ENCODE data around the gene CCNYL1. TPM values are rescaled to one million over a fixed set of nuclear protein-coding genes. Genes with fewer than 3 reads are reported as not detected.

The CCNYL1 gene
- total RNA-seq, 6 donors from 2014 or later, result 10.9 to 27.0 (median 19.2) TPM

GRCh38 chr2:207770602-207771404 lies 59.4 kb downstream of the CCNYL1 start:
- Histone ChIP-seq H3K27me3 (no peaks in the 10 kb centered on the region), H3K36me3 (peaks cover 0 to 11% (median 5%) of the 10 kb centered on the region in 4 donors), H3K27ac (peak overlapping the region; percentile 87 to 96 (median 92)), H3K4me1 (peaks cover 23 to 43% (median 34%) of the 10 kb centered on the region in 4 donors), H3K9me3 (no peaks in the 10 kb centered on the region), H3K4me3 (peak overlapping the region; percentile 46 to 93 (median 86))
- ATAC-seq (ENCODE audit: low FRiP score in 2 of 2) (no peak), DNase-seq (peak; percentile 31 to 88)
- 16 to 28% methylated on average over 43 to 49 of the region's 50 CpGs for WGBS, 2 donors
- TF ChIP-seq CTCF (IDR thresholded peaks at IDR 0.05) (peak in 1 of 6 experiments; percentile 30), POLR2AphosphoS5 (IDR thresholded peaks at IDR 0.05) (no peak), EP300 (IDR thresholded peaks at IDR 0.05) (no peak), POLR2A (IDR thresholded peaks at IDR 0.05) (peak in 1 of 4 donors; percentile 11)

- Histone ChIP-seq H3K9me3 (no peaks in the 10 kb centered on the region), H3K4me3 (peak overlapping the region in 3 of 4 donors; percentile 81 to 93 (median 90)), H3K4me1 (peaks cover 23 to 42% (median 33%) of the 10 kb centered on the region in 4 donors), H3K27me3 (no peaks in the 10 kb centered on the region), H3K36me3 (peaks cover 0 to 11% (median 5%) of the 10 kb centered on the region in 4 donors), H3K27ac (peak overlapping the region; percentile 10 to 96 (median 92))
- 57 to 73% methylated on average over 14 of the region's 14 CpGs for WGBS, 2 donors
- no peak for DNase-seq
- ATAC-seq (ENCODE audit: low FRiP score in 2 of 2), result no peak
- TF ChIP-seq CTCF (IDR thresholded peaks at IDR 0.05) (no peak), POLR2AphosphoS5 (IDR thresholded peaks at IDR 0.05) (no peak), POLR2A (IDR thresholded peaks at IDR 0.05) (no peak), EP300 (IDR thresholded peaks at IDR 0.05) (no peak)
These were observed 60.0 kb downstream of the CCNYL1 start for GRCh38 chr2:207771421-207771820.

GRCh38 chr2:207772081-207772843 lies 60.8 kb downstream of the CCNYL1 start:
- 83 to 89% methylated on average over 13 of the region's 13 CpGs for WGBS, 2 donors
- H3K4me1 ChIP-seq, result peaks cover 17 to 34% (median 26%) of the 10 kb centered on the region in 4 donors
- no peak overlapping the region for H3K4me3 ChIP-seq
- peaks cover 0 to 4% (median 2%) of the 10 kb centered on the region in 4 donors for H3K36me3 ChIP-seq
- TF ChIP-seq EP300 (IDR thresholded peaks at IDR 0.05) (no peak), POLR2A (IDR thresholded peaks at IDR 0.05) (no peak), POLR2AphosphoS5 (IDR thresholded peaks at IDR 0.05) (no peak), CTCF (IDR thresholded peaks at IDR 0.05) (no peak)
- DNase-seq (no peak), ATAC-seq (ENCODE audit: low FRiP score in 2 of 2) (no peak)
- H3K27me3 ChIP-seq, result no peaks in the 10 kb centered on the region
- no peak overlapping the region for H3K27ac ChIP-seq
- no peaks in the 10 kb centered on the region for H3K9me3 ChIP-seq

GRCh38 chr2:207772844-207773205 lies 61.4 kb downstream of the CCNYL1 start:
- WGBS, 2 donors, result 91 to 94% methylated on average over 13 of the region's 13 CpGs
- Histone ChIP-seq H3K27ac (no peak overlapping the region), H3K27me3 (no peaks in the 10 kb centered on the region), H3K36me3 (no peaks in the 10 kb centered on the region), H3K4me3 (no peak overlapping the region), H3K9me3 (no peaks in the 10 kb centered on the region), H3K4me1 (peaks cover 14 to 28% (median 20%) of the 10 kb centered on the region in 4 donors)
- DNase-seq, result no peak
- TF ChIP-seq EP300 (IDR thresholded peaks at IDR 0.05) (no peak), POLR2A (IDR thresholded peaks at IDR 0.05) (no peak), CTCF (IDR thresholded peaks at IDR 0.05) (no peak)
- ATAC-seq (ENCODE audit: low FRiP score in 2 of 2), result no peak
